ENCODE data around the gene ARHGEF16.

- TF ChIP-seq CTCF (IDR thresholded peaks at IDR 0.05) (peak in 1 of 7 experiments; percentile 19), POLR2A (IDR thresholded peaks at IDR 0.05) (no peak)
These were observed 17.1 kb downstream of the ARHGEF16 start for GRCh38 chr1:3471356-3472087.
